K562 (cell line): ENCODE data around the gene PRAME. TPM values are rescaled to one million over a fixed set of nuclear protein-coding genes. Genes with fewer than 3 reads are reported as not detected.

Experiments
- EZH2 ChIP-seq: IDR thresholded peaks from 2 replicates; pipeline ENCODE4 v1.6.1; 2012; ENCODE audit warnings: low read depth, mild to moderate bottlenecking, inconsistent platforms, low read length, borderline replicate concordance
- HNRNPL ChIP-seq: fragments of 200-400 bp; formaldehyde crosslinking; IDR thresholded peaks from 2 replicates; pipeline ENCODE4 v1.6.1; 2017; ENCODE audit warnings: low read depth, mild to moderate bottlenecking, low read length
- MAFK ChIP-seq: IDR thresholded peaks from 2 replicates; pipeline ENCODE4 v1.6.1; 2011; ENCODE audit warnings: low read length, improper control_type of control experiment
- NUFIP1 ChIP-seq: fragments of 450-650 bp; IDR thresholded peaks from 2 replicates; pipeline ENCODE4 v1.6.1; 2018; ENCODE audit not compliant: partially characterized antibody
- OTX1 ChIP-seq: fragments of 450-650 bp; formaldehyde crosslinking; IDR thresholded peaks from 2 replicates; pipeline ENCODE4 v1.4.0; 2022; ENCODE audit warnings: mild to moderate bottlenecking
- PRMT5 ChIP-seq: sonication (generic); formaldehyde crosslinking; IDR thresholded peaks from 2 replicates; pipeline ENCODE4 v1.5.0; 2020; ENCODE audit warnings: missing genetic modification reagents
- SAP30 ChIP-seq: fragments of 200-600 bp; sonication (generic); IDR thresholded peaks from 2 replicates; pipeline ENCODE4 v1.6.1; 2012; ENCODE audit warnings: borderline replicate concordance, low read depth, mild to moderate bottlenecking, moderate library complexity, low read length, control low read depth, inconsistent platforms; ENCODE audit not compliant: insufficient read depth, poor library complexity, severe bottlenecking
- SP2 ChIP-seq: IDR thresholded peaks from 2 replicates; pipeline ENCODE4 v1.6.1; 2011; ENCODE audit warnings: mild to moderate bottlenecking, low read depth, low read length, moderate library complexity; ENCODE audit not compliant: poor library complexity, severe bottlenecking; ENCODE audit errors: extremely low read depth
- TGIF2 ChIP-seq: sonication (generic); formaldehyde crosslinking; IDR thresholded peaks from 2 replicates; pipeline ENCODE4 v1.8.1; 2022; ENCODE audit warnings: mild to moderate bottlenecking, missing genetic modification reagents, moderate library complexity
- ZNF12 ChIP-seq: sonication (generic); formaldehyde crosslinking; IDR thresholded peaks from 2 replicates; pipeline ENCODE4 v1.4.0; 2020; ENCODE audit warnings: mild to moderate bottlenecking, missing genetic modification reagents
- ZNF436 ChIP-seq: fragments of 250-450, 450-650 bp; sonication (Bioruptor Pico); formaldehyde crosslinking; IDR thresholded peaks from 2 replicates; pipeline ENCODE4 v1.7.0; 2020; ENCODE audit warnings: mild to moderate bottlenecking
- polyA plus RNA-seq, 8 experiments: library from polyadenylated mRNA; depleted of rRNA in 4 of 8; stranded (reverse) in 5 of 8; unstranded in 3 of 8; fragments of >200 nt; fragmentation: Nextera tagmentation in 2 of 8; fragmentation: Illumina TruSeq in 1 of 8; extraction: Ambion mirVana in 2 of 8; extraction: Trizol in 1 of 8; gene quantifications; 2 replicates each; pipeline versions ENCODE4 v1.2.1 to v1.2.3, GENCODE V29; 2011 to 2014; ENCODE audit warnings: inconsistent platforms in 1 of 8, missing spikeins in 1 of 8
- total RNA-seq, 7 experiments: library from RNA; depleted of rRNA in 6 of 7; stranded (reverse); fragments of >200 nt in 6 of 7; fragmentation: Illumina TruSeq in 2 of 7; extraction: Trizol in 2 of 7; gene quantifications; 2 replicates each; pipeline versions ENCODE4 v1.2.1 to v1.2.3, GENCODE V29; 2011 to 2021; ENCODE audit warnings: low replicate concordance in 1 of 7
- TF ChIP-seq, protein P1 (sequence below): sonication (generic); formaldehyde crosslinking; IDR thresholded peaks from 2 replicates; pipeline ENCODE4 v1.8.0; 2022; ENCODE audit warnings: mild to moderate bottlenecking, missing genetic modification reagents
- TF ChIP-seq, protein P2 (sequence below): fragments of 450-650 bp; IDR thresholded peaks from 2 replicates; pipeline ENCODE4 v1.6.1; 2017; ENCODE audit warnings: mild to moderate bottlenecking, moderate library complexity
- TF ChIP-seq, protein P3 (sequence below): IDR thresholded peaks from 3 replicates; pipeline ENCODE4 v1.6.1; 2011; ENCODE audit warnings: borderline replicate concordance, mild to moderate bottlenecking, moderate library complexity; ENCODE audit not compliant: insufficient read length; ENCODE audit errors: extremely low read depth
- TF ChIP-seq, protein P4 (sequence below): sonication (generic); formaldehyde crosslinking; IDR thresholded peaks from 2 replicates; pipeline ENCODE4 v1.8.0; 2022; ENCODE audit warnings: missing genetic modification reagents, mild to moderate bottlenecking, borderline replicate concordance
- TF ChIP-seq, protein P5 (sequence below): IDR thresholded peaks from 2 replicates; pipeline ENCODE4 v1.6.1; 2012; ENCODE audit warnings: low read depth, low read length, improper control_type of control experiment, borderline replicate concordance

PRAME gene
- total and polyA plus RNA-seq, 9 of the 15 experiments (the other 6 are each of a cell fraction or from before 2014, with no cell fraction given), result 662 to 2,141 (median 1,142) TPM

DNA sequence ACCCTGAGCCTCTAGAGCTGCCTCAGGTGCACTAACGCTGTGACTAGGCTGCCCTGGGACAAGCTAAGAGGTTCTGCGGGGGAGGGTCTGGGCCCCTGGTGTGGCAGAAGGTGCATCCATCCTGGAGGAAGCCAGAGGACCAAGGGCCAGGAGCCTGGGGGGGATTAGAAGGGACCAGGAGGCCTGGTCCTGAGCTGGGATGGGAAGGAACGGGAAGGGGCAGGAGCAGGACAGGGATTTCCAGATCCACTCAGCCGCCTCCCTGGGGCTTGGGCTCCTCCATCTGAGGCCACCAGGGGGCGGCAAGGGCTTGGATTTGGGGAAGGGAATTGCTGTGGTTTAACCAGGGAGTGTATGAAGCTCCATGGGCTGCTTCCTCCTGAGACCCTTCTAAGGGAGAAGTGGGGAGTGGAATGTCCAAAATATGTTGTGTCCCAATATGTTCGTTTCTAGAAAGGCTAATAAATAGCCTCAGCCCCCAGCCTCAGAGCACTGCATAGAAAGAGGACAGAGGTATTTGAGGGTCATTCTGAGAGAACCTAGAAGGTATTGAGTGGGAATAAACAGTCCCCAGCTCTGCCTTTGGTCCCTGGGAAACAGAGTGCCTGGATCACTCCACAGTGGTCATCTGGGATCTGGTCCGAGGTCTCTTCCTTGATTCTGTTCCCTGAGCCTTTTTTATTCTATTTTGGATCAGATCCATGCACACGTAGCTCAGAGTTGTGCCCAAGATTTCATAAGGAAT, 17.4 kb upstream of the PRAME start (continued):
- TF ChIP-seq SAP30, result no peak
- TF ChIP-seq, protein P1, sequence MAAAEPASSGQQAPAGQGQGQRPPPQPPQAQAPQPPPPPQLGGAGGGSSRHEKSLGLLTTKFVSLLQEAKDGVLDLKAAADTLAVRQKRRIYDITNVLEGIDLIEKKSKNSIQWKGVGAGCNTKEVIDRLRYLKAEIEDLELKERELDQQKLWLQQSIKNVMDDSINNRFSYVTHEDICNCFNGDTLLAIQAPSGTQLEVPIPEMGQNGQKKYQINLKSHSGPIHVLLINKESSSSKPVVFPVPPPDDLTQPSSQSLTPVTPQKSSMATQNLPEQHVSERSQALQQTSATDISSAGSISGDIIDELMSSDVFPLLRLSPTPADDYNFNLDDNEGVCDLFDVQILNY (CRISPR knock-in tag), result 0 out of 2 replicates have a peak, but pooled peaks have one; percentile 89
- no peak for TF ChIP-seq SP2
- TF ChIP-seq MAFK, result peak; percentile 52; the same call in 1 of the 2 replicates
- 0 out of 2 replicates have a peak, but pooled peaks have one; percentile 63 for TF ChIP-seq ZNF12
- TF ChIP-seq ZNF436 (CRISPR knock-in tag), result 0 out of 2 replicates have a peak, but pooled peaks have one; percentile 29
- TF ChIP-seq, protein P2, sequence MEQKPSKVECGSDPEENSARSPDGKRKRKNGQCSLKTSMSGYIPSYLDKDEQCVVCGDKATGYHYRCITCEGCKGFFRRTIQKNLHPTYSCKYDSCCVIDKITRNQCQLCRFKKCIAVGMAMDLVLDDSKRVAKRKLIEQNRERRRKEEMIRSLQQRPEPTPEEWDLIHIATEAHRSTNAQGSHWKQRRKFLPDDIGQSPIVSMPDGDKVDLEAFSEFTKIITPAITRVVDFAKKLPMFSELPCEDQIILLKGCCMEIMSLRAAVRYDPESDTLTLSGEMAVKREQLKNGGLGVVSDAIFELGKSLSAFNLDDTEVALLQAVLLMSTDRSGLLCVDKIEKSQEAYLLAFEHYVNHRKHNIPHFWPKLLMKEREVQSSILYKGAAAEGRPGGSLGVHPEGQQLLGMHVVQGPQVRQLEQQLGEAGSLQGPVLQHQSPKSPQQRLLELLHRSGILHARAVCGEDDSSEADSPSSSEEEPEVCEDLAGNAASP, result no peak
- TF ChIP-seq, protein P3, sequence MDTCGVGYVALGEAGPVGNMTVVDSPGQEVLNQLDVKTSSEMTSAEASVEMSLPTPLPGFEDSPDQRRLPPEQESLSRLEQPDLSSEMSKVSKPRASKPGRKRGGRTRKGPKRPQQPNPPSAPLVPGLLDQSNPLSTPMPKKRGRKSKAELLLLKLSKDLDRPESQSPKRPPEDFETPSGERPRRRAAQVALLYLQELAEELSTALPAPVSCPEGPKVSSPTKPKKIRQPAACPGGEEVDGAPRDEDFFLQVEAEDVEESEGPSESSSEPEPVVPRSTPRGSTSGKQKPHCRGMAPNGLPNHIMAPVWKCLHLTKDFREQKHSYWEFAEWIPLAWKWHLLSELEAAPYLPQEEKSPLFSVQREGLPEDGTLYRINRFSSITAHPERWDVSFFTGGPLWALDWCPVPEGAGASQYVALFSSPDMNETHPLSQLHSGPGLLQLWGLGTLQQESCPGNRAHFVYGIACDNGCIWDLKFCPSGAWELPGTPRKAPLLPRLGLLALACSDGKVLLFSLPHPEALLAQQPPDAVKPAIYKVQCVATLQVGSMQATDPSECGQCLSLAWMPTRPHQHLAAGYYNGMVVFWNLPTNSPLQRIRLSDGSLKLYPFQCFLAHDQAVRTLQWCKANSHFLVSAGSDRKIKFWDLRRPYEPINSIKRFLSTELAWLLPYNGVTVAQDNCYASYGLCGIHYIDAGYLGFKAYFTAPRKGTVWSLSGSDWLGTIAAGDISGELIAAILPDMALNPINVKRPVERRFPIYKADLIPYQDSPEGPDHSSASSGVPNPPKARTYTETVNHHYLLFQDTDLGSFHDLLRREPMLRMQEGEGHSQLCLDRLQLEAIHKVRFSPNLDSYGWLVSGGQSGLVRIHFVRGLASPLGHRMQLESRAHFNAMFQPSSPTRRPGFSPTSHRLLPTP, result no peak
- TF ChIP-seq, protein P4, sequence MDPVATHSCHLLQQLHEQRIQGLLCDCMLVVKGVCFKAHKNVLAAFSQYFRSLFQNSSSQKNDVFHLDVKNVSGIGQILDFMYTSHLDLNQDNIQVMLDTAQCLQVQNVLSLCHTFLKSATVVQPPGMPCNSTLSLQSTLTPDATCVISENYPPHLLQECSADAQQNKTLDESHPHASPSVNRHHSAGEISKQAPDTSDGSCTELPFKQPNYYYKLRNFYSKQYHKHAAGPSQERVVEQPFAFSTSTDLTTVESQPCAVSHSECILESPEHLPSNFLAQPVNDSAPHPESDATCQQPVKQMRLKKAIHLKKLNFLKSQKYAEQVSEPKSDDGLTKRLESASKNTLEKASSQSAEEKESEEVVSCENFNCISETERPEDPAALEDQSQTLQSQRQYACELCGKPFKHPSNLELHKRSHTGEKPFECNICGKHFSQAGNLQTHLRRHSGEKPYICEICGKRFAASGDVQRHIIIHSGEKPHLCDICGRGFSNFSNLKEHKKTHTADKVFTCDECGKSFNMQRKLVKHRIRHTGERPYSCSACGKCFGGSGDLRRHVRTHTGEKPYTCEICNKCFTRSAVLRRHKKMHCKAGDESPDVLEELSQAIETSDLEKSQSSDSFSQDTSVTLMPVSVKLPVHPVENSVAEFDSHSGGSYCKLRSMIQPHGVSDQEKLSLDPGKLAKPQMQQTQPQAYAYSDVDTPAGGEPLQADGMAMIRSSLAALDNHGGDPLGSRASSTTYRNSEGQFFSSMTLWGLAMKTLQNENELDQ (CRISPR knock-in tag), result peak; percentile 66; the same call in 1 of the 2 replicates
- no peak for TF ChIP-seq NUFIP1
- 0 out of 2 replicates have a peak, but pooled peaks have one; percentile 24 for TF ChIP-seq TGIF2
- peak; percentile 71; the same call in 1 of the 2 replicates for TF ChIP-seq PRMT5
- no peak for TF ChIP-seq HNRNPL
- TF ChIP-seq, protein P5, sequence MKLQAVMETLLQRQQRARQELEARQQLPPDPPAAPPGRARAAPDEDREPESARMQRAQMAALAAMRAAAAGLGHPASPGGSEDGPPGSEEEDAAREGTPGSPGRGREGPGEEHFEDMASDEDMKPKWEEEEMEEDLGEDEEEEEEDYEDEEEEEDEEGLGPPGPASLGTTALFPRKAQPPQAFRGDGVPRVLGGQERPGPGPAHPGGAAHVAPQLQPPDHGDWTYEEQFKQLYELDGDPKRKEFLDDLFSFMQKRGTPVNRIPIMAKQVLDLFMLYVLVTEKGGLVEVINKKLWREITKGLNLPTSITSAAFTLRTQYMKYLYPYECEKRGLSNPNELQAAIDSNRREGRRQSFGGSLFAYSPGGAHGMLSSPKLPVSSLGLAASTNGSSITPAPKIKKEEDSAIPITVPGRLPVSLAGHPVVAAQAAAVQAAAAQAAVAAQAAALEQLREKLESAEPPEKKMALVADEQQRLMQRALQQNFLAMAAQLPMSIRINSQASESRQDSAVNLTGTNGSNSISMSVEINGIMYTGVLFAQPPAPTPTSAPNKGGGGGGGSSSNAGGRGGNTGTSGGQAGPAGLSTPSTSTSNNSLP, result peak; percentile 78; the same call in 1 of the 2 replicates
- no peak for TF ChIP-seq EZH2
- peak; percentile 56; the same call in 1 of the 2 replicates for TF ChIP-seq OTX1 (CRISPR knock-in tag)
